Hepatocyte (in vitro differentiated cells): ENCODE results near the gene APOL4.

ENCODE experiments used
- EZH2phosphoT487 ChIP-seq: fragments of 200-600 bp; sonication (generic); IDR thresholded peaks from one replicate; pipeline ENCODE4 v1.6.1; 2018; ENCODE audit warnings: antibody characterized with exemption, mild to moderate bottlenecking, low read depth, moderate library complexity; ENCODE audit not compliant: unreplicated experiment, severe bottlenecking
- TF ChIP-seq, protein P1 (sequence below): fragments of 200-600 bp; sonication (generic); IDR thresholded peaks from 2 replicates; pipeline ENCODE4 v1.5.1; 2016; ENCODE audit warnings: antibody characterized with exemption, mild to moderate bottlenecking; ENCODE audit not compliant: poor library complexity

DNA sequence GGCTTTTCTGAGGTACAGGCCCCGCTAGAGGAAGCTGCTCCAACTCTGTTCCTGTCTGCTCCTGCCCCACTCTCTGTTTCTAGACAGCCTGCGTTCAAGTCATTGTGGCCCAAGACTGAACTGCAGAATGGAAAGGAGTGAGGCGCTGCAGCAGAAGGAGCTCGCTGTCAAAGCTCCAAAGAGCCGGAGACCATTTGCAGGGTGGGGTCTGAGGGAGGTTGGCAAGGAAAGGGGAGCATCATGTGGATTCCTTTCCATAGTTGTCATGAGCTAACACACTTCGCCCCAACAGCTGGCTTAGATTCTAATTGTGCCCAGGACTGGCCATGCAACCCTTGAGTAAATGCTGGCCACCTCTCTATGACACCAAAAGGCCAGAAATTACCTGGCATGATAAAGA is 18.8 kb downstream of the APOL4 start:
- TF ChIP-seq, protein P1, sequence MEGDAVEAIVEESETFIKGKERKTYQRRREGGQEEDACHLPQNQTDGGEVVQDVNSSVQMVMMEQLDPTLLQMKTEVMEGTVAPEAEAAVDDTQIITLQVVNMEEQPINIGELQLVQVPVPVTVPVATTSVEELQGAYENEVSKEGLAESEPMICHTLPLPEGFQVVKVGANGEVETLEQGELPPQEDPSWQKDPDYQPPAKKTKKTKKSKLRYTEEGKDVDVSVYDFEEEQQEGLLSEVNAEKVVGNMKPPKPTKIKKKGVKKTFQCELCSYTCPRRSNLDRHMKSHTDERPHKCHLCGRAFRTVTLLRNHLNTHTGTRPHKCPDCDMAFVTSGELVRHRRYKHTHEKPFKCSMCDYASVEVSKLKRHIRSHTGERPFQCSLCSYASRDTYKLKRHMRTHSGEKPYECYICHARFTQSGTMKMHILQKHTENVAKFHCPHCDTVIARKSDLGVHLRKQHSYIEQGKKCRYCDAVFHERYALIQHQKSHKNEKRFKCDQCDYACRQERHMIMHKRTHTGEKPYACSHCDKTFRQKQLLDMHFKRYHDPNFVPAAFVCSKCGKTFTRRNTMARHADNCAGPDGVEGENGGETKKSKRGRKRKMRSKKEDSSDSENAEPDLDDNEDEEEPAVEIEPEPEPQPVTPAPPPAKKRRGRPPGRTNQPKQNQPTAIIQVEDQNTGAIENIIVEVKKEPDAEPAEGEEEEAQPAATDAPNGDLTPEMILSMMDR = no peak
- no peak for TF ChIP-seq EZH2phosphoT487
